A549 (cell line): ENCODE results near the gene PCDHGB1. TPM values are rescaled to one million over a fixed set of nuclear protein-coding genes. Genes with fewer than 3 reads are reported as not detected.

Source experiments
- ATAC-seq, 2 experiments: fragments of 200-7000 bp in 1 of 2; fragments of >200 bp in 1 of 2; cut with Nextera tagmentation in 1 of 2; cut with Tn5 transposase in 1 of 2; 3 replicates each; pipeline versions ENCODE4 v1.8.0 to v1.9.1; 2018 to 2020; ENCODE audit warnings: mild to moderate bottlenecking in 1 of 2, moderate library complexity in 1 of 2
- CTCF ChIA-PET: fragments of 300-600 bp; sonication (Branson Sonifier 250); formaldehyde crosslinking; extraction: SDS; loops from one replicate; lab custom pipeline; 2021; ENCODE audit warnings: antibody characterized with exemption, inconsistent platforms; lab: Yijun Ruan, JAX
- POLR2A ChIA-PET: fragments of 350-600 bp; formaldehyde crosslinking; extraction: SDS; loops from one replicate; lab custom pipeline; 2021; ENCODE audit warnings: antibody characterized with exemption, inconsistent platforms; lab: Yijun Ruan, JAX
- DNase-seq, 2 experiments: peaks; one replicate each; pipeline versions ENCODE4 v3.0.0 to v3.0.0-alpha.2; 2011 to 2016; ENCODE audit warnings: low read depth in 1 of 2, low spot score in 1 of 2
- FAIRE-seq: peaks from 2 replicates; lab custom pipeline; 2011; peaks lifted over from hg19 to GRCh38; lab: Jason Lieb, UNC
- H3K27ac ChIP-seq, 2 experiments: fragments of >200 bp; sonication (Bioruptor Twin); formaldehyde crosslinking; 3 replicates each; pipeline ENCODE4 v1.5.1; 2016 to 2017
- H3K4me1 ChIP-seq: fragments of >200 bp; sonication (Bioruptor Twin); formaldehyde crosslinking; 3 replicates; pipeline ENCODE4 v1.6.1; 2016
- H3K4me2 ChIP-seq: fragments of >200 bp; sonication (Bioruptor Twin); formaldehyde crosslinking; 3 replicates; pipeline ENCODE4 v1.6.1; 2016
- H3K4me3 ChIP-seq: fragments of >200 bp; sonication (Bioruptor Twin); formaldehyde crosslinking; 3 replicates; pipeline ENCODE4 v1.5.1; 2016
- H3K9me3 ChIP-seq: fragments of >200 bp; sonication (Bioruptor Twin); formaldehyde crosslinking; 3 replicates; pipeline ENCODE4 v1.6.1; 2016
- BHLHE40 ChIP-seq: IDR thresholded peaks from 2 replicates; pipeline ENCODE4 v1.6.1; 2012; ENCODE audit warnings: low read depth, low read length, inconsistent platforms
- CBX8 ChIP-seq: fragments of 200-600 bp; sonication (generic); IDR thresholded peaks from 2 replicates; pipeline ENCODE4 v1.6.1; 2016
- CHD2 ChIP-seq: fragments of 150-350 bp; IDR thresholded peaks from 2 replicates; pipeline ENCODE4 v1.6.1; 2014; ENCODE audit warnings: low read length; ENCODE audit not compliant: partially characterized antibody
- E2F6 ChIP-seq: IDR thresholded peaks from 2 replicates; pipeline ENCODE4 v1.6.1; 2012; ENCODE audit warnings: low read depth, borderline replicate concordance
- FOSB ChIP-seq: fragments of 250-450 bp; sonication (Bioruptor Pico); IDR thresholded peaks from 2 replicates; pipeline ENCODE4 v1.5.0; 2020; ENCODE audit warnings: mild to moderate bottlenecking, moderate library complexity
- FOXS1 ChIP-seq: fragments of 250-450 bp; sonication (Bioruptor Pico); IDR thresholded peaks from 2 replicates; pipeline ENCODE4 v1.5.0; 2020; ENCODE audit warnings: mild to moderate bottlenecking, moderate library complexity
- HOXA7 ChIP-seq: fragments of 250-450 bp; sonication (Bioruptor Pico); IDR thresholded peaks from 2 replicates; pipeline ENCODE4 v1.5.0; 2020; ENCODE audit warnings: mild to moderate bottlenecking, moderate library complexity
- HOXB13 ChIP-seq: fragments of 250-450 bp; sonication (Bioruptor Pico); IDR thresholded peaks from 2 replicates; pipeline ENCODE4 v1.5.0; 2020; ENCODE audit warnings: low read depth, mild to moderate bottlenecking, moderate library complexity
- HOXB5 ChIP-seq: fragments of 250-450 bp; sonication (Bioruptor Pico); IDR thresholded peaks from 2 replicates; pipeline ENCODE4 v1.5.0; 2020; ENCODE audit warnings: mild to moderate bottlenecking, moderate library complexity
- JUN ChIP-seq, 2 experiments: fragments of >200 bp; sonication (Bioruptor Twin); formaldehyde crosslinking; IDR thresholded peaks; 2 replicates in 1 of 2; 3 replicates in 1 of 2; pipeline ENCODE4 v1.6.1; 2016 to 2017
- JUNB ChIP-seq: fragments of >200 bp; sonication (Bioruptor Twin); formaldehyde crosslinking; IDR thresholded peaks from 2 replicates; pipeline ENCODE4 v1.6.1; 2016
- KDM1A ChIP-seq: fragments of 200-600 bp; sonication (generic); IDR thresholded peaks from 2 replicates; pipeline ENCODE4 v1.6.1; 2016; ENCODE audit warnings: low read depth, mild to moderate bottlenecking
- KDM5A ChIP-seq: fragments of 200-600 bp; sonication (generic); IDR thresholded peaks from 2 replicates; pipeline ENCODE4 v1.6.1; 2016; ENCODE audit warnings: antibody characterized with exemption, mild to moderate bottlenecking
- MYC ChIP-seq: IDR thresholded peaks from 2 replicates; pipeline ENCODE4 v1.6.1; 2012; ENCODE audit warnings: mild to moderate bottlenecking, inconsistent platforms, low read length, improper control_type of control experiment, borderline replicate concordance
- NPAS2 ChIP-seq: fragments of 250-450 bp; sonication (Bioruptor Pico); IDR thresholded peaks from 2 replicates; pipeline ENCODE4 v1.8.0; 2022; ENCODE audit warnings: mild to moderate bottlenecking, moderate library complexity, borderline replicate concordance
- PBX3 ChIP-seq: IDR thresholded peaks from 2 replicates; pipeline ENCODE4 v1.6.1; 2012
- POLR2A ChIP-seq: IDR thresholded peaks from 2 replicates; pipeline ENCODE4 v1.6.1; 2012; ENCODE audit warnings: mild to moderate bottlenecking, low read length
- RARB ChIP-seq: fragments of 250-450 bp; sonication (Bioruptor Pico); IDR thresholded peaks from 2 replicates; pipeline ENCODE4 v1.8.0; 2021; ENCODE audit warnings: mild to moderate bottlenecking, moderate library complexity
- TFCP2L1 ChIP-seq: fragments of 250-450 bp; sonication (Bioruptor Pico); IDR thresholded peaks from 2 replicates; pipeline ENCODE4 v1.5.0; 2021; ENCODE audit warnings: mild to moderate bottlenecking
- ZC3H11A ChIP-seq: fragments of 450-650 bp; IDR thresholded peaks from 2 replicates; pipeline ENCODE4 v1.6.1; 2014; ENCODE audit warnings: antibody characterized with exemption, mild to moderate bottlenecking
- WGBS: methylation state at CpG from one replicate; pipeline ENCODE4 v1.1.6; 2017; ENCODE audit errors: missing lambda C conversion rate; 5-methylcytosine and 5-hydroxymethylcytosine counted together
- polyA plus RNA-seq, 4 experiments: library from polyadenylated mRNA; depleted of rRNA in 3 of 4; stranded (reverse); fragments of >200 nt; fragmentation: RNase III in 1 of 4; extraction: RNeasy Plus Mini Kit Qiagen cat#74134 plus additional on column Dnase treatment in 1 of 4; gene quantifications; 2 replicates in 3 of 4; 3 replicates in 1 of 4; pipeline ENCODE4 v1.2.3, GENCODE V29; 2011 to 2017
- TF ChIP-seq, protein P1 (sequence below): fragments of >200 bp; sonication (Bioruptor Twin); formaldehyde crosslinking; IDR thresholded peaks from 3 replicates; pipeline ENCODE4 v1.6.1; 2016
- TF ChIP-seq, protein P2 (sequence below): fragments of 250-450 bp; sonication (Bioruptor Pico); IDR thresholded peaks from 2 replicates; pipeline ENCODE4 v1.5.0; 2021; ENCODE audit warnings: mild to moderate bottlenecking, moderate library complexity, borderline replicate concordance

PCDHGB1 gene
- polyA plus RNA-seq, 2 of the 4 experiments (the other 2 are of a cell fraction), result 1.5 to 3.7 TPM

GRCh38 chr5:141351591-141351990 lies 1.7 kb downstream of the PCDHGB1 start:
- no peak for DNase-seq
- no peak for TF ChIP-seq MYC
- no peak for TF ChIP-seq ZC3H11A
- TF ChIP-seq KDM1A, result no peak
- TF ChIP-seq NPAS2, result no peak
- TF ChIP-seq FOXS1 (CRISPR knock-in tag), result no peak
- TF ChIP-seq TFCP2L1 (CRISPR knock-in tag), result no peak
- no peak for TF ChIP-seq RARB (CRISPR knock-in tag)
- no peak for TF ChIP-seq FOSB (CRISPR knock-in tag)
- TF ChIP-seq KDM5A, result no peak
- no peak for TF ChIP-seq HOXB5 (CRISPR knock-in tag)
- no peak for TF ChIP-seq HOXA7 (CRISPR knock-in tag)
- no peak for TF ChIP-seq CBX8
- TF ChIP-seq PBX3, result no peak
- TF ChIP-seq CHD2, result no peak
- no peak for TF ChIP-seq BHLHE40
- TF ChIP-seq, protein P1, sequence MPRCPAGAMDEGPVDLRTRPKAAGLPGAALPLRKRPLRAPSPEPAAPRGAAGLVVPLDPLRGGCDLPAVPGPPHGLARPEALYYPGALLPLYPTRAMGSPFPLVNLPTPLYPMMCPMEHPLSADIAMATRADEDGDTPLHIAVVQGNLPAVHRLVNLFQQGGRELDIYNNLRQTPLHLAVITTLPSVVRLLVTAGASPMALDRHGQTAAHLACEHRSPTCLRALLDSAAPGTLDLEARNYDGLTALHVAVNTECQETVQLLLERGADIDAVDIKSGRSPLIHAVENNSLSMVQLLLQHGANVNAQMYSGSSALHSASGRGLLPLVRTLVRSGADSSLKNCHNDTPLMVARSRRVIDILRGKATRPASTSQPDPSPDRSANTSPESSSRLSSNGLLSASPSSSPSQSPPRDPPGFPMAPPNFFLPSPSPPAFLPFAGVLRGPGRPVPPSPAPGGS, result no peak
- no peak for TF ChIP-seq POLR2A
- TF ChIP-seq, all 56 proteins: peak for 0
- Histone ChIP-seq H3K4me1 (no peaks in the 10 kb centered on the region), H3K27ac (no peak overlapping the region), H3K9me3 (peaks cover 31% of the 10 kb centered on the region), H3K4me2 (no peak overlapping the region), H3K4me3 (no peak overlapping the region)
- no peak for FAIRE-seq
- ATAC-seq, result no peak
- CTCF ChIA-PET, result interaction anchor here (0.6 to 4.4 kb wide), 8 partner anchors 13 to 215 kb away, joined by 3 to 21 read pairs (median 8); partner anchors contain the start of genes PCDHGA2, PCDHGA5, PCDHGA7 and PCDHGB3
- 93% methylated on average over 23 of the region's 36 CpGs for WGBS
- POLR2A ChIA-PET, result no interaction called here

DNA sequence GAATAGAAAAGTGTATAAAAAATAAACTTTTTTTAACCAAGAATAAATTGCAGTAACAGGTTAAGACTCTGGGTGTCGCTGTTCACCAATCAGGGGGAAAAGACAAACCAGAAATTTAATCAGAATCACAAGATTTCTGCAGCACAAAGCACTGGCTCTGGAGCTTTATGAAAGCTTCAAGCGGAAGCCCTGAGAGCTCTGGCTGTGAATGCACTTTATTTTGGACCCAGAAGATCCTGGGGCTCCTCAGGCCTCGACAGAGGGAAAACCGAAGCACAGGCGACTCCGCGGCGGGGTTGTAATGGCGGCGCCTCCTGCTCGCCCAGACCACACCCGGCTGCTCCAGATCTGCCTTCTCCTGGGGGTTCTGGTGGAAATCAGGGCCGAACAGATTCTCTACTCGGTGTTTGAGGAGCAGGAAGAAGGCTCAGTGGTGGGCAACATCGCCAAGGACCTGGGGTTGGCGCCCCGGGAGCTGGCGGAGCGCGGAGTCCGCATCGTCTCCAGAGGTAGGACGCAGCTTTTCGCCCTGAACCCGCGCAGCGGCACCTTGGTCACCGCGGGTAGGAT lies 5.1 kb downstream of the PCDHGB1 start, which contains the start of gene PCDHGA4:
Gene PCDHGA4, plus strand, starts transcription at position 122 of the 570 bp plus-strand sequence. Its CDS starts 87 bp downstream, at position 209.
- no peak for FAIRE-seq
- Histone ChIP-seq H3K4me2 (no peak within 1 kb of the TSS), H3K9me3 (peaks cover 52% of the 10 kb centered on the region), H3K27ac (no peak within 1 kb of the TSS), H3K4me3 (no peak within 1 kb of the TSS), H3K4me1 (no peaks in the 10 kb centered on the region)
- POLR2A ChIA-PET, result no interaction called here
- WGBS, result 54% methylated on average over 23 of the region's 29 CpGs
- CTCF ChIA-PET, result interaction anchor here (0.6 to 3.0 kb wide), 5 partner anchors 9 to 212 kb away, joined by 3 to 13 read pairs (median 4); partner anchors contain the start of gene PCDHGA5
- ATAC-seq, result no peak
- TF ChIP-seq JUN (IDR thresholded peaks at IDR 0.05), result no peak
- TF ChIP-seq, protein P2, sequence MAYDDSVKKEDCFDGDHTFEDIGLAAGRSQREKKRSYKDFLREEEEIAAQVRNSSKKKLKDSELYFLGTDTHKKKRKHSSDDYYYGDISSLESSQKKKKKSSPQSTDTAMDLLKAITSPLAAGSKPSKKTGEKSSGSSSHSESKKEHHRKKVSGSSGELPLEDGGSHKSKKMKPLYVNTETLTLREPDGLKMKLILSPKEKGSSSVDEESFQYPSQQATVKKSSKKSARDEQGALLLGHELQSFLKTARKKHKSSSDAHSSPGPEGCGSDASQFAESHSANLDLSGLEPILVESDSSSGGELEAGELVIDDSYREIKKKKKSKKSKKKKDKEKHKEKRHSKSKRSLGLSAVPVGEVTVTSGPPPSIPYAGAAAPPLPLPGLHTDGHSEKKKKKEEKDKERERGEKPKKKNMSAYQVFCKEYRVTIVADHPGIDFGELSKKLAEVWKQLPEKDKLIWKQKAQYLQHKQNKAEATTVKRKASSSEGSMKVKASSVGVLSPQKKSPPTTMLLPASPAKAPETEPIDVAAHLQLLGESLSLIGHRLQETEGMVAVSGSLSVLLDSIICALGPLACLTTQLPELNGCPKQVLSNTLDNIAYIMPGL (CRISPR knock-in tag), result no peak
- no peak for TF ChIP-seq JUNB
- no peak for TF ChIP-seq E2F6
- TF ChIP-seq HOXB13 (CRISPR knock-in tag), result no peak
- TF ChIP-seq, all 56 proteins: peak for 0
- no peak for DNase-seq
